Nephron progenitor cell (in vitro differentiated cells): ENCODE results near the gene TCERG1L.

Source experiments
- DNase-seq: peaks from one replicate; pipeline ENCODE4 v3.0.0; 2021
- H3K27ac Mint-ChIP-seq: 2 replicates; pipeline ENCODE4 v1.8.0; 2021; ENCODE audit warnings: mild to moderate bottlenecking, moderate library complexity, mixed read lengths
- H3K27me3 Mint-ChIP-seq: 2 replicates; pipeline ENCODE4 v1.8.0; 2021; ENCODE audit warnings: mild to moderate bottlenecking, low read depth, mixed read lengths; ENCODE audit not compliant: poor library complexity
- H3K36me3 Mint-ChIP-seq: 2 replicates; pipeline ENCODE4 v1.8.0; 2021; ENCODE audit warnings: low read depth, mixed read lengths
- H3K4me1 Mint-ChIP-seq: 2 replicates; pipeline ENCODE4 v1.8.0; 2021; ENCODE audit warnings: mixed read lengths
- H3K4me3 Mint-ChIP-seq: 2 replicates; pipeline ENCODE4 v1.8.0; 2021; ENCODE audit warnings: mild to moderate bottlenecking, moderate library complexity, mixed read lengths
- H3K9me3 Mint-ChIP-seq: 2 replicates; pipeline ENCODE4 v1.8.0; 2021; ENCODE audit warnings: mild to moderate bottlenecking, moderate library complexity, mixed read lengths
- CTCF ChIP-seq: fragments of 200-600 bp; sonication (generic); IDR thresholded peaks from 2 replicates; pipeline ENCODE4 v1.5.0; 2021; ENCODE audit warnings: antibody characterized with exemption

The TCERG1L gene

GRCh38 chr10:131273476-131273875 is 38.0 kb downstream of the TCERG1L start:
- peaks cover 4% of the 10 kb centered on the region for H3K9me3 Mint-ChIP-seq
- no peak for DNase-seq

GRCh38 chr10:131272897-131273451 is 38.5 kb downstream of the TCERG1L start:
- no peaks in the 10 kb centered on the region for H3K36me3 Mint-ChIP-seq
- DNase-seq: no peak
- no peak for TF ChIP-seq CTCF
- peaks cover 11% of the 10 kb centered on the region for H3K27me3 Mint-ChIP-seq
- H3K27ac Mint-ChIP-seq: no peak overlapping the region
- peaks cover 12% of the 10 kb centered on the region for H3K4me1 Mint-ChIP-seq
- H3K4me3 Mint-ChIP-seq: no peak overlapping the region
- peaks cover 7% of the 10 kb centered on the region for H3K9me3 Mint-ChIP-seq

More at GRCh38 chr10:131273476-131273875, 38.0 kb downstream of the TCERG1L start:
- Mint-ChIP-seq H3K36me3 (no peaks in the 10 kb centered on the region), H3K27me3 (peaks cover 15% of the 10 kb centered on the region), H3K4me1 (peaks cover 12% of the 10 kb centered on the region), H3K27ac (no peak overlapping the region), H3K4me3 (no peak overlapping the region)
- no peak for TF ChIP-seq CTCF

- TF ChIP-seq CTCF: no peak
- no peak for DNase-seq
These were observed 39.6 kb downstream of the TCERG1L start for GRCh38 chr10:131271966-131272365.

GRCh38 chr10:131271195-131271880 is 40.2 kb downstream of the TCERG1L start:
- no peak overlapping the region for H3K4me3 Mint-ChIP-seq
- H3K27me3 Mint-ChIP-seq: peaks cover 11% of the 10 kb centered on the region
- H3K9me3 Mint-ChIP-seq: peaks cover 7% of the 10 kb centered on the region
- H3K36me3 Mint-ChIP-seq: no peaks in the 10 kb centered on the region
- peaks cover 12% of the 10 kb centered on the region for H3K4me1 Mint-ChIP-seq
- DNase-seq: no peak
- no peak overlapping the region for H3K27ac Mint-ChIP-seq
- no peak for TF ChIP-seq CTCF

More at GRCh38 chr10:131271966-131272365, 39.6 kb downstream of the TCERG1L start:
- no peak overlapping the region for H3K27ac Mint-ChIP-seq
- H3K4me3 Mint-ChIP-seq: no peak overlapping the region
- peaks cover 12% of the 10 kb centered on the region for H3K4me1 Mint-ChIP-seq
- H3K36me3 Mint-ChIP-seq: no peaks in the 10 kb centered on the region
- H3K9me3 Mint-ChIP-seq: peaks cover 7% of the 10 kb centered on the region
- H3K27me3 Mint-ChIP-seq: peaks cover 11% of the 10 kb centered on the region

- no peak overlapping the region for H3K4me3 Mint-ChIP-seq
- peaks cover 11% of the 10 kb centered on the region for H3K27me3 Mint-ChIP-seq
- no peak for TF ChIP-seq CTCF
- peaks cover 12% of the 10 kb centered on the region for H3K4me1 Mint-ChIP-seq
- no peaks in the 10 kb centered on the region for H3K36me3 Mint-ChIP-seq
- H3K27ac Mint-ChIP-seq: no peak overlapping the region
- H3K9me3 Mint-ChIP-seq: peaks cover 7% of the 10 kb centered on the region
- no peak for DNase-seq
These were observed 40.9 kb downstream of the TCERG1L start for GRCh38 chr10:131270461-131271190.
